Measurements from ENCODE around the gene MRPS27.

Gene MRPS27

GRCh38 chr5:72252574-72253155 lies 67.4 kb downstream of the MRPS27 start:
- H3K27ac ChIP-seq: no peak overlapping the region
- no peaks in the 10 kb centered on the region for H3K9me3 ChIP-seq (replicated peaks in 1 of 11)
- peaks cover 0 to 17% (median 0%) of the 10 kb centered on the region in 11 experiments; a peak in 8 of 22 replicates for H4K20me1 ChIP-seq
- H3K4me2 ChIP-seq: no peak overlapping the region
- H3K27me3 ChIP-seq: no peaks in the 10 kb centered on the region
- H3K9ac ChIP-seq: no peak overlapping the region
- no peak for TF ChIP-seq Cebpa-rat (IDR thresholded peaks at IDR 0.05)
- peaks cover 9 to 51% (median 25%) of the 10 kb centered on the region in 11 experiments; a peak in 18 of 22 replicates for H3K36me3 ChIP-seq
- H3K4me3 ChIP-seq: no peak overlapping the region
- peaks cover 0 to 6% (median 0%) of the 10 kb centered on the region in 10 experiments; a peak in 1 of 20 replicates for H3K4me1 ChIP-seq

GRCh38 chr5:72252008-72252407 lies 68.0 kb downstream of the MRPS27 start:
- Histone ChIP-seq H3K9ac (no peak overlapping the region), H3K4me2 (no peak overlapping the region), H4K20me1 (peaks cover 0 to 17% (median 0%) of the 10 kb centered on the region in 11 experiments; a peak in 8 of 22 replicates), H3K36me3 (peaks cover 9 to 44% (median 21%) of the 10 kb centered on the region in 11 experiments; a peak in 18 of 22 replicates), H3K27ac (no peak overlapping the region), H3K4me3 (no peak overlapping the region), H3K4me1 (peaks cover 0 to 7% (median 4%) of the 10 kb centered on the region in 10 experiments; a peak in 11 of 20 replicates), H3K27me3 (no peaks in the 10 kb centered on the region), H3K9me3 (replicated peaks in 1 of 11) (no peaks in the 10 kb centered on the region)
- TF ChIP-seq Cebpa-rat (IDR thresholded peaks at IDR 0.05): no peak

- no peaks in the 10 kb centered on the region for H3K9me3 ChIP-seq (replicated peaks in 1 of 11)
- H3K4me3 ChIP-seq: no peak overlapping the region
- no peak for TF ChIP-seq Cebpa-rat (IDR thresholded peaks at IDR 0.05)
- no peak overlapping the region for H3K9ac ChIP-seq
- no peak overlapping the region for H3K27ac ChIP-seq
- no peaks in the 10 kb centered on the region for H3K27me3 ChIP-seq
- peaks cover 9 to 38% (median 19%) of the 10 kb centered on the region in 11 experiments; a peak in 18 of 22 replicates for H3K36me3 ChIP-seq
- no peak overlapping the region for H3K4me2 ChIP-seq
- peaks cover 0 to 20% (median 0%) of the 10 kb centered on the region in 11 experiments; a peak in 8 of 22 replicates for H4K20me1 ChIP-seq
- H3K4me1 ChIP-seq: peaks cover 0 to 13% (median 10%) of the 10 kb centered on the region in 10 experiments; a peak in 11 of 20 replicates
Observed at GRCh38 chr5:72251386-72251785, 68.7 kb downstream of the MRPS27 start.

- H3K9ac ChIP-seq: no peak overlapping the region
- peaks cover 6 to 27% (median 17%) of the 10 kb centered on the region in 11 experiments; a peak in 17 of 22 replicates for H3K36me3 ChIP-seq
- H3K9me3 ChIP-seq (replicated peaks in 1 of 11): no peaks in the 10 kb centered on the region
- peaks cover 0 to 32% (median 8%) of the 10 kb centered on the region in 11 experiments; a peak in 9 of 22 replicates for H4K20me1 ChIP-seq
- H3K4me3 ChIP-seq: no peak overlapping the region
- no peak overlapping the region for H3K27ac ChIP-seq
- H3K4me1 ChIP-seq: peaks cover 0 to 18% (median 13%) of the 10 kb centered on the region in 10 experiments; a peak in 11 of 20 replicates
- H3K4me2 ChIP-seq: no peak overlapping the region
- H3K27me3 ChIP-seq: no peaks in the 10 kb centered on the region
- TF ChIP-seq Cebpa-rat (IDR thresholded peaks at IDR 0.05): no peak
Observed at GRCh38 chr5:72248410-72248981, 71.5 kb downstream of the MRPS27 start.

GRCh38 chr5:72246954-72247442 lies 73.0 kb downstream of the MRPS27 start:
- Histone ChIP-seq H3K36me3 (peaks cover 0 to 24% (median 9%) of the 10 kb centered on the region in 11 experiments; a peak in 11 of 22 replicates), H3K9ac (no peak overlapping the region), H3K9me3 (replicated peaks in 1 of 11) (no peaks in the 10 kb centered on the region), H3K4me1 (peaks cover 0 to 18% (median 13%) of the 10 kb centered on the region in 10 experiments; a peak in 11 of 20 replicates), H3K27ac (no peak overlapping the region), H3K27me3 (no peaks in the 10 kb centered on the region), H4K20me1 (peaks cover 0 to 33% (median 12%) of the 10 kb centered on the region in 11 experiments; a peak in 10 of 22 replicates), H3K4me3 (no peak overlapping the region), H3K4me2 (peak overlapping the region in 5 of 11 experiments; percentile 0 to 49 (median 4); a peak in 7 of 22 replicates)
- no peak for TF ChIP-seq Cebpa-rat (IDR thresholded peaks at IDR 0.05)

- Histone ChIP-seq H3K4me2 (peak overlapping the region in 2 of 11 experiments; percentile 0 to 49; a peak in 1 of 22 replicates), H4K20me1 (peaks cover 0 to 33% (median 13%) of the 10 kb centered on the region in 11 experiments; a peak in 10 of 22 replicates), H3K9ac (no peak overlapping the region), H3K27me3 (no peaks in the 10 kb centered on the region), H3K9me3 (replicated peaks in 1 of 11) (no peaks in the 10 kb centered on the region), H3K27ac (no peak overlapping the region), H3K4me3 (no peak overlapping the region), H3K36me3 (peaks cover 6 to 24% (median 11%) of the 10 kb centered on the region in 11 experiments; a peak in 13 of 22 replicates), H3K4me1 (peaks cover 0 to 18% (median 13%) of the 10 kb centered on the region in 10 experiments; a peak in 11 of 20 replicates)
- no peak for TF ChIP-seq Cebpa-rat (IDR thresholded peaks at IDR 0.05)
Observed at GRCh38 chr5:72245951-72246532, 74.0 kb downstream of the MRPS27 start.

GRCh38 chr5:72245546-72245945 lies 74.5 kb downstream of the MRPS27 start:
- Histone ChIP-seq H3K27ac (no peak overlapping the region), H3K4me1 (peaks cover 0 to 18% (median 13%) of the 10 kb centered on the region in 10 experiments; a peak in 11 of 20 replicates), H3K4me3 (no peak overlapping the region), H3K9ac (no peak overlapping the region), H3K4me2 (no peak overlapping the region), H3K27me3 (no peaks in the 10 kb centered on the region), H3K36me3 (peaks cover 6 to 25% (median 13%) of the 10 kb centered on the region in 11 experiments; a peak in 13 of 22 replicates), H4K20me1 (peaks cover 0 to 36% (median 11%) of the 10 kb centered on the region in 11 experiments; a peak in 7 of 22 replicates), H3K9me3 (replicated peaks in 1 of 11) (no peaks in the 10 kb centered on the region)
- no peak for TF ChIP-seq Cebpa-rat (IDR thresholded peaks at IDR 0.05)

- no peak overlapping the region for H3K4me2 ChIP-seq
Observed at GRCh38 chr5:72244862-72245371, 75.1 kb downstream of the MRPS27 start.

More at GRCh38 chr5:72244862-72245371, 75.1 kb downstream of the MRPS27 start:
- H4K20me1 ChIP-seq: peaks cover 0 to 37% (median 11%) of the 10 kb centered on the region in 11 experiments; a peak in 7 of 22 replicates
- H3K9me3 ChIP-seq (replicated peaks in 1 of 11): no peaks in the 10 kb centered on the region
- no peak for TF ChIP-seq Cebpa-rat (IDR thresholded peaks at IDR 0.05)
- no peak overlapping the region for H3K9ac ChIP-seq
- peaks cover 0 to 18% (median 13%) of the 10 kb centered on the region in 10 experiments; a peak in 11 of 20 replicates for H3K4me1 ChIP-seq
- no peak overlapping the region for H3K4me3 ChIP-seq
- H3K27ac ChIP-seq: no peak overlapping the region
- no peaks in the 10 kb centered on the region for H3K27me3 ChIP-seq
- peaks cover 6 to 31% (median 13%) of the 10 kb centered on the region in 11 experiments; a peak in 12 of 22 replicates for H3K36me3 ChIP-seq
